GM12872 (cell line): ENCODE data around the gene ZMIZ1.

Experiments
- TF ChIP-seq, protein P1 (sequence below): IDR thresholded peaks from 3 replicates; pipeline ENCODE4 v1.5.1; 2011; ENCODE audit warnings: low read depth, mild to moderate bottlenecking, low read length, moderate library complexity; ENCODE audit not compliant: insufficient read depth

Gene ZMIZ1

DNA sequence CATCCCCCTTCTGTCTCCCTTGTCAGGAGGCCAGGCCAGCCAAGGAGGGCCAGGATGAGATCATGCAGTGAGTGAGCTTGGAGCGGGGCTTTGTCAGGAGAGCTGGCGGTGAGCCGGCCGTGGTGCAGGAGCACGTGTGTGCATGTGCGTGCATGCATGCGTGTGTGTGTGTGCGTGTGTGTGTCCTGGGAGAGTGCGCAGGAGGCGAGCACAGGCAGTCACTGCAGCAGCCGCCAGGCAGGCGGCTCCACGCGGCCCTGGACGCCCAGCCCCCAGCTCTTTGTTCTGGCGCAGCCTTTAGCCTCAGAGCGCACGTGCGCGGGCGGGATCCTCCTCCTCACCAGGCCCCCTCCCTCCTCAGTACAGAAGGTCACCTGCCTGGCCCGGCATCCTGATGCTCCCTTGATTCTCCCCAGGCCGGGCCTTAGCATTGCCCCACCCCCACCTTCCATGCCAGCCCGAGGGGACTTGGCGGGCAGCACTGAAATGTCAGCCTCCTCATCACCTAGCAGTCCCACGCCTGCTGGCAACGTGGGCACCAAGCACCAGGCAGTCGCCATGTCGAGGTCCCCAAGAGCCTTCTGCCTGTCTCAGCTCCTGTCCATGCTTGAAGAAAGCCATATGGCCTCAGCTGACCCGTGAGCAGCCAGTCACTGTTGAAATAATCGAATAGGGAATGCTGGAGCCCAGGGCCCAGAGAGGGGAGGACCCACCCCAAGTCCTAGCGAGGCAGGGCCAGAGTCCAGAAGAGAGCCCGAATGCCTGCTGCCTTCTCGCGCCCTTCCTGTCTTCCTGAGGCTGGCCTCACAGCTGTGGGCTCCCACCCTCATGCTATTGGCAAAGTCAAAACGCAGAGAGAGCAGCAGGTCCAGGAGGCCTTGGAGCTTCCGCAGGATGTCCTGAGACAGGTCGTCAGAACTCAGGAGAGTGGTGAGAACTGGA lies 152.6 kb downstream of the ZMIZ1 start:
- TF ChIP-seq, protein P1, sequence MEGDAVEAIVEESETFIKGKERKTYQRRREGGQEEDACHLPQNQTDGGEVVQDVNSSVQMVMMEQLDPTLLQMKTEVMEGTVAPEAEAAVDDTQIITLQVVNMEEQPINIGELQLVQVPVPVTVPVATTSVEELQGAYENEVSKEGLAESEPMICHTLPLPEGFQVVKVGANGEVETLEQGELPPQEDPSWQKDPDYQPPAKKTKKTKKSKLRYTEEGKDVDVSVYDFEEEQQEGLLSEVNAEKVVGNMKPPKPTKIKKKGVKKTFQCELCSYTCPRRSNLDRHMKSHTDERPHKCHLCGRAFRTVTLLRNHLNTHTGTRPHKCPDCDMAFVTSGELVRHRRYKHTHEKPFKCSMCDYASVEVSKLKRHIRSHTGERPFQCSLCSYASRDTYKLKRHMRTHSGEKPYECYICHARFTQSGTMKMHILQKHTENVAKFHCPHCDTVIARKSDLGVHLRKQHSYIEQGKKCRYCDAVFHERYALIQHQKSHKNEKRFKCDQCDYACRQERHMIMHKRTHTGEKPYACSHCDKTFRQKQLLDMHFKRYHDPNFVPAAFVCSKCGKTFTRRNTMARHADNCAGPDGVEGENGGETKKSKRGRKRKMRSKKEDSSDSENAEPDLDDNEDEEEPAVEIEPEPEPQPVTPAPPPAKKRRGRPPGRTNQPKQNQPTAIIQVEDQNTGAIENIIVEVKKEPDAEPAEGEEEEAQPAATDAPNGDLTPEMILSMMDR: no peak

DNA sequence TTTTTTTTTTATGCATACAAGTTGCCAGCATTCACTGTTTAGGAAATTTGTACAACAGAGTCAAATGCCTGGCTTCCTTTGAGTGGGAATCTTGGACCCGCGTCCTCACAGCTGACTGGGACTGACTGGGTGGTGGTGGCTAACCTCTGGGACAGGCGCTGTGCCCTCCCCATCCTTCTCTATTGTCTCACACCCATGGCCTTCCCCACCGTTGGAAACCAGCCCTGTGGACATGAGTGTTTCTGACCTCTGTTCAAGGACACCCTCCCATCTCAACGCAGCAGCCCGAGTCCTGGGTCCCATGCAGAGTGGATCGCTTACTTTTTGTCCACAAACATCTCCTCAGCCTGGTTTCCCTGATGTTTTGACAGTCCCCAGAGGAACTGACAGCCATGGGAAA lies 153.4 kb downstream of the ZMIZ1 start:
- TF ChIP-seq, protein P1: no peak

DNA sequence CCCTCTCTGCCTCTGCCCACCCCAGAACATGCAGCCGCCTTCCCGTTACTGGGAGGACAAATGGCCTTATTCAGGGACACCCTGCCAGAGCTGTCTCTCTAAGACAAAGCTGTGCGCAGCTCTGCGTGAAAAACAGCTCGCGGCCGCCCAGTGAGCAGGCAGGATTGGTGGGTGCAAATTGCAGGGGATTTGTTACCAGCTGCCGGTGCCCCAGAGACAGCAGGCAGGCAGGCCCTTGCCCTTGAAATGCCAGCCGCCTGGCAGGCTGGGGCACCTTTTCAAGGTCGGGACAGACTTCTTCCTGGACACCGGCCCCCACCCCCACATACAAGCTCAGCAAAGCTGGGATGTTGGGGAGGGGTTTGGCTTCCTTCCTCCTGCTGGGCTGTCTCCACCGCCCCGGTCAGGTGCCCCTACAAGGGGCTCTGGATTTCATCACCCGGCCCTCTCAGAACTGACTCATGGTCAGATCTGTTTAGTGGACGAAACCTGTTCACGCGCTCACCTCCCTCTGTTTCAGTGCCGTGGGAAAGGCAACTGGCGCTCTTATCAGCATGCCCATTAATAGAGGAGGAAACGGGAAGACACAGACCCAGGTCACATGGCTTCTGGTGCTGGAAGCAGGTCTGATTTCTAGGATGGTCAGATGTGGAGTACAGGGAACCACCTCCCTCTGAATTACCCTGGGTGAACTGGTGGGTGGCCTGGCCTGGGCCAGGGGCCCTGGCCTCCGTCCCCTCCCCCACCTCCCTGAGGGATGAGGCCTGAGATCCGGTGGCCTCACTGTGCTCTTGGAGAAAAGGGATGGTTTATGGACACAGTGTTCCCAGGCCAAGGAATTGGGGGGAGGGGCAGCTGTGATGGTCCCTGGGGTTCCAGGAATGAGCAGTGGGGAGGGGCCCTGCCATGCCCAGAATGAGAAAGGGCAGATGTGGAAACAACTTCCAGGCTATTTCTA lies 154.6 kb downstream of the ZMIZ1 start:
- TF ChIP-seq, protein P1: no peak

DNA sequence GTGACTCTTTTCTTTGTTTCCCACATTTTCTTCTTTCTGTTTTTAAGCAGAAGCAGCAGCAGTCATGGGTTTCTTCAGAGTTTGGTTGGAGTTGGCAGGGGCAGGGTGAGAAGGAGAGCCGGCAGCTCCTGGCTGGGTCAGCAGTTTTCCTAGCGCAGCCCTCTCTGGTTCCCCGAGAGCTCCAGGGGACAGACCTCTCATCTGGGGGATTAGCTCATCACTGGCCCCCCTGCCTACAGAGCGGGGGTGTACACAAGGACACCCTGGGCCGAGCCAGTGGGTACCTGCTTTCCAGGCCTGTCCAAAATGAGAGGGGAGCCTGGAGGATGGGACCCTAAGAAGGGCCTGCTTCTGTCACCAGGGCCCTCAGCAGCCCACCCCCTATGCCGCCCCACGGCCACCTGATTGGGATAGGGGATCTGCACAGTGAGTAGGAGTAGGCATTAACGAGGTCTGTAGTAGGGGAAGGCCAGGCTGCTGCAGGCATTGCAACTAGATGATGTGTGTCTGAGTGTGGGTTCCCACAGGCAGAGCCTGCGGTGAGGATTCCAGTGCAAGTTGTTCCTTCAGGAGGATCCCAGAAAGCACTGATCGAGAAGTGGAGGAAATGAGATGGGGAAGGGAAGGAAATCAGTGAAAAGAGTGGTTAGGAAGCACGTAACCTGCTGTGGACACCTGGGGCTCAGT lies 155.6 kb downstream of the ZMIZ1 start:
- TF ChIP-seq, protein P1: no peak

DNA sequence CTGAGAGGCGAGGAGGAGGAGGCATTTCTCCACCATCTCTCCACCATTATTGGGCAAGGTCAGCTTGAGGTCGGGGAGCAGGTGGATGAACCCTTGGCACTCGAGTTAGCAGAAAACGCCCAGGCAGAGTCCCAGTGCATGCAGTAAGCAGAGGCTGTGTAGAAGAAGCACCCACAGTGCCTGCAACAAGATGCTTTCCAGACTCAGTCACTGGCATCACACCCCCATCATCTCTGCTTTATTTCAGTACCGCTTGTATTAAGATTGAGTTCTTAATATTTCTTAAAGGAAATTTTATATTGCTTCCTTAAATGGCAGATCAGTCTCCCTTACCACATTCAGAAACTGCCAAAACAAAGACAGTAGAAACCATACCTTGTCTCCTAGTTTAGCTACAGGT lies 156.2 kb downstream of the ZMIZ1 start:
- TF ChIP-seq, protein P1: no peak

DNA sequence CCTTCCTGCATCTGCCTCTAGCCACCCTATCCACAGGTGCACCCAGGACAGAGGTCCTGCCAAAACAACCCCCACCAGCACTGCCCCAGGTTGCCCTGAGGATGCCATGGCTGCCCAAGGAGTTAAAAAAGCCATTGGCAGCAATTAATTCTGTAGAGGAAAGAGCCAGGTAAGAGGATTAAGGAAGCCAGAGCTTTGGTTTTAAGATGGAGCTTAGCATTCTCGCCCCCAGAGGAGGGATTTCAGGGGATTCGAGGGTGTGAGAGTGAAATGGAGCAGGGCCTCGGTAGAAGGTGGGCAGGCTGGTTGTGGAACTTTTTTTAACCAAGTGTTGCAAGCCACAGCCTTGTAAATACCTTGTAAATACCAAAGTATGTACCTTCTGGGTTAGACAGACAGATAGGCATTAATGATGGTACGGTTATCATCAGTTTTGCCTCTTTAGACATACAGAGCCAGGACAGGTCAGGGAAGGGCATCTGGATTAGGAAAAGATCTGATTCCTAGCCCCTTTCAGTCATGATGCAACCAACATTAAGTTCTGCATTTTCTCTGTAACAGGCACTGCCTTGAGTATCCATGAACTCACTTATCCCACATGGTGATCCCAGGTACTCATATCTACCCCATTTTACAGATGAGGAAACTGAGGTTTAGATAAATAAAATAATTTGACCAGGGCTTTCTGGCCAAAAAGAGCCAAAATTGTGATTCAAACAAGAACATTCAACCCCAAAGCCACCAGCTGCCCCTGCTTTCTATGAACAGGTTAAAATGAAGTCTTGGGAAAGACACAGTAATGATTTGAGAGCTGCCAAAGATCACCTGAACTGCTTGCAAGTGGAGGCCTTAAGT lies 157.9 kb downstream of the ZMIZ1 start:
- TF ChIP-seq, protein P1: no peak
